Hepatocyte (in vitro differentiated cells): ENCODE measurements around the gene FOXN4. TPM values are rescaled to one million over a fixed set of nuclear protein-coding genes. Genes with fewer than 3 reads are reported as not detected.

ENCODE experiments used
- DNase-seq: peaks from one replicate; pipeline ENCODE4 v3.0.0-alpha.2; 2016; ENCODE audit warnings: low spot score
- H2AFZ ChIP-seq: fragments of 200-600 bp; sonication (generic); 2 replicates; pipeline ENCODE4 v1.6.0; 2016; ENCODE audit warnings: antibody characterized with exemption, mild to moderate bottlenecking
- H3K27ac ChIP-seq: fragments of 200-600 bp; sonication (generic); 2 replicates; pipeline ENCODE4 v1.5.1; 2016; ENCODE audit warnings: mild to moderate bottlenecking
- H3K27me3 ChIP-seq: fragments of 200-600 bp; sonication (generic); 2 replicates; pipeline ENCODE4 v1.6.1; 2016
- H3K36me3 ChIP-seq: fragments of 200-600 bp; sonication (generic); replicated peaks from 2 replicates; pipeline ENCODE4 v1.5.1; 2016; ENCODE audit warnings: low read depth; ENCODE audit not compliant: insufficient read depth
- H3K4me1 ChIP-seq: fragments of 200-600 bp; sonication (generic); 2 replicates; pipeline ENCODE4 v1.5.1; 2016; ENCODE audit warnings: mild to moderate bottlenecking, moderate library complexity; ENCODE audit not compliant: insufficient read depth
- H3K4me2 ChIP-seq: fragments of 200-600 bp; sonication (generic); 2 replicates; pipeline ENCODE4 v1.6.0; 2016
- H3K4me3 ChIP-seq: fragments of 200-600 bp; sonication (generic); 2 replicates; pipeline ENCODE4 v1.5.1; 2016; ENCODE audit warnings: mild to moderate bottlenecking
- H3K79me2 ChIP-seq: fragments of 200-600 bp; sonication (generic); 2 replicates; pipeline ENCODE4 v1.6.0; 2017; ENCODE audit warnings: mild to moderate bottlenecking
- H3K9me2 ChIP-seq: fragments of 200-600 bp; sonication (generic); replicated peaks from 2 replicates; pipeline ENCODE4 v1.6.0; 2017; ENCODE audit warnings: mild to moderate bottlenecking; ENCODE audit not compliant: insufficient read depth
- H3K9me3 ChIP-seq: fragments of 200-600 bp; sonication (generic); 2 replicates; pipeline ENCODE4 v1.5.1; 2016; ENCODE audit warnings: low read depth, mild to moderate bottlenecking
- H4K20me1 ChIP-seq: fragments of 200-600 bp; sonication (generic); 2 replicates; pipeline ENCODE4 v1.6.0; 2016; ENCODE audit warnings: mild to moderate bottlenecking; ENCODE audit not compliant: insufficient read depth, poor library complexity, severe bottlenecking
- EZH2 ChIP-seq: fragments of 200-600 bp; sonication (generic); IDR thresholded peaks from 2 replicates; pipeline ENCODE4 v1.6.1; 2016; ENCODE audit warnings: antibody characterized with exemption, mild to moderate bottlenecking, borderline replicate concordance
- EZH2phosphoT487 ChIP-seq: fragments of 200-600 bp; sonication (generic); IDR thresholded peaks from one replicate; pipeline ENCODE4 v1.6.1; 2018; ENCODE audit warnings: antibody characterized with exemption, mild to moderate bottlenecking, low read depth, moderate library complexity; ENCODE audit not compliant: unreplicated experiment, severe bottlenecking
- WGBS: methylation state at CpG from one replicate; pipeline ENCODE4 v1.1.6; 2016; ENCODE audit warnings: low lambda C conversion rate; ENCODE audit errors: missing lambda C conversion rate; 5-methylcytosine and 5-hydroxymethylcytosine counted together
- polyA plus RNA-seq: library from polyadenylated mRNA; unstranded; fragments of >200 nt; fragmentation: Nextera tagmentation; extraction: Ambion mirVana; gene quantifications from 2 replicates; pipeline ENCODE4 v1.2.1, GENCODE V29; 2016
- total RNA-seq: library from RNA; depleted of rRNA; stranded (reverse); fragments of >200 nt; gene quantifications from 2 replicates; pipeline ENCODE4 v1.2.3, GENCODE V29; 2014
- TF ChIP-seq, protein P1 (sequence below): fragments of 200-600 bp; sonication (generic); IDR thresholded peaks from 2 replicates; pipeline ENCODE4 v1.5.1; 2016; ENCODE audit warnings: antibody characterized with exemption, mild to moderate bottlenecking; ENCODE audit not compliant: poor library complexity

The FOXN4 gene
- total and polyA plus RNA-seq, 2 experiments from 2014 or later, result not detected

DNA sequence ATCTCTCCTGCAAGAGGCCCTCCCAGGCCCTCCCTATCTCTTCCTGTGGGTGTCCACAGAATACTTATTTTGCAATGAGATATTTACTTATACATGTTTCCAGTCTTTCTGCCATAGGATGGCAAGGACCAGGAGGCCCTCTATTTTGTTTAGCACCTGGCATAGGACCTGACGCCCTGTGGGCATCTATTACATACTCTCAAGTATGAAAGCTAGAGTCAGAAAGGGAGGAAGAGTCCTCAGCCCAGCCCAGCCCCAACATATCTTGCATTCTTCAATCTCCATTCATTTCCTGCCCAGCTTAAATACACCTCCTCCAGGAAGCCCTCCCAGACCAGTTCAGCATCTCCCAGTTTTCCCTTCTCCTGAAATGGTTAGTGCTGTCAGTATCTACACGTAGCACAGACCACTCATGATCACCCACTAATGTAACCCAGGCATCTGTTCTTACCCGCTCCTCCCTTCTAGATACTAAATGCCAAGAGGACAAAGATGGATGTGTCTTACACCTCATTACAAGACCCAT lies 7.4 kb downstream of the FOXN4 start:
- no peak for DNase-seq
- H3K27me3 ChIP-seq, result peaks cover 23% of the 10 kb centered on the region
- 85% methylated on average over 3 of the region's 3 CpGs for WGBS

DNA sequence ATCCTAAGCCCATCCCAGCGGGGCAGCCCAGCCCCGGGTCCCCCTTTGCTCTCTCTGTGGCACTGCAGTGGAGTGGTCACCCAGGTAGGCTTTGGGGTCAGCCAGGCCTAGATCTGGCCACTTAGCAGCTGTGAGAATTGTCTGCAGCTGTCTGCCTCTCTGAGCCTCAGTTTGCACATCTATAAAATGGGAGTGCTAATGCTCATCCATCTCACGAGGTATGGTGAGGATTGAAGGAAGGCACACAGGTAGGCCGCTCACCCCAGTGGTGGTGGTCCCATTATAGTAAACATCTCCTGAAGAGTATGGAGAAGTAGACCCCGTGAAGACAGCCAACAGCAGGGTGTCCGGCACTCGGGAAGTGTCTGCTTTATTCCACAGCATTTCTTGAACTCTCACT lies 9.2 kb downstream of the FOXN4 start:
- WGBS, result 92% methylated on average over 7 of the region's 7 CpGs
- H3K27me3 ChIP-seq, result peaks cover 7% of the 10 kb centered on the region
- no peak overlapping the region for H2AFZ ChIP-seq
- no peak overlapping the region for H3K27ac ChIP-seq
- H3K4me2 ChIP-seq, result no peak overlapping the region
- H3K4me1 ChIP-seq, result no peaks in the 10 kb centered on the region
- no peaks in the 10 kb centered on the region for H3K36me3 ChIP-seq
- no peaks in the 10 kb centered on the region for H3K79me2 ChIP-seq
- TF ChIP-seq EZH2 (no peak), EZH2phosphoT487 (no peak)
- TF ChIP-seq, protein P1, sequence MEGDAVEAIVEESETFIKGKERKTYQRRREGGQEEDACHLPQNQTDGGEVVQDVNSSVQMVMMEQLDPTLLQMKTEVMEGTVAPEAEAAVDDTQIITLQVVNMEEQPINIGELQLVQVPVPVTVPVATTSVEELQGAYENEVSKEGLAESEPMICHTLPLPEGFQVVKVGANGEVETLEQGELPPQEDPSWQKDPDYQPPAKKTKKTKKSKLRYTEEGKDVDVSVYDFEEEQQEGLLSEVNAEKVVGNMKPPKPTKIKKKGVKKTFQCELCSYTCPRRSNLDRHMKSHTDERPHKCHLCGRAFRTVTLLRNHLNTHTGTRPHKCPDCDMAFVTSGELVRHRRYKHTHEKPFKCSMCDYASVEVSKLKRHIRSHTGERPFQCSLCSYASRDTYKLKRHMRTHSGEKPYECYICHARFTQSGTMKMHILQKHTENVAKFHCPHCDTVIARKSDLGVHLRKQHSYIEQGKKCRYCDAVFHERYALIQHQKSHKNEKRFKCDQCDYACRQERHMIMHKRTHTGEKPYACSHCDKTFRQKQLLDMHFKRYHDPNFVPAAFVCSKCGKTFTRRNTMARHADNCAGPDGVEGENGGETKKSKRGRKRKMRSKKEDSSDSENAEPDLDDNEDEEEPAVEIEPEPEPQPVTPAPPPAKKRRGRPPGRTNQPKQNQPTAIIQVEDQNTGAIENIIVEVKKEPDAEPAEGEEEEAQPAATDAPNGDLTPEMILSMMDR, result no peak
- H3K9me2 ChIP-seq, result no peaks in the 10 kb centered on the region
- H4K20me1 ChIP-seq, result no peaks in the 10 kb centered on the region
- DNase-seq, result no peak
- no peaks in the 10 kb centered on the region for H3K9me3 ChIP-seq
- no peak overlapping the region for H3K4me3 ChIP-seq

More for the DNA sequence above, 7.4 kb downstream of the FOXN4 start:
- Histone ChIP-seq H3K4me2 (no peak overlapping the region), H3K4me1 (no peaks in the 10 kb centered on the region), H3K79me2 (no peaks in the 10 kb centered on the region), H3K9me3 (no peaks in the 10 kb centered on the region), H4K20me1 (no peaks in the 10 kb centered on the region), H2AFZ (no peak overlapping the region), H3K36me3 (no peaks in the 10 kb centered on the region), H3K27ac (no peak overlapping the region), H3K9me2 (no peaks in the 10 kb centered on the region), H3K4me3 (no peak overlapping the region)
- no peak for TF ChIP-seq EZH2
- TF ChIP-seq, protein P1, result no peak
- TF ChIP-seq EZH2phosphoT487, result no peak

DNA sequence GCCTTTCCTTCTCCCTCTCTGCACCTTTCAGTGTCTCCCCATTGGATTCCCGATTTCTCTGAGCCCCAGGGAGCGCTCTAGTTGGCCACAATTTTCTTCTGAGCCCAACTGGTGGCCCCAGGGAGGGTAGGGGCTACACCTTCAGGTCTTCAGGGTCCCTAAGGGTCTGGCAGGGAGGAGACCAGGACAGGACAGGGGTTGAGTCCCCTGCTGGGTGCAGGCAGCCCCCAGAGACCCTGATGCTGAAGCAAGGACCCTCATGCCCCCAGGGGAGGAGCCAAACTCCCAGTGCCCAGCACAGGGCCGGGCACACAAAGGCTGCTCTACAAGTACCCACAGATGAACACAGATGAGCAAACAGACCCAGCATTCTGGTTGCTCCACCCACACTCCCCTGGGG lies 12.7 kb downstream of the FOXN4 start:
- H3K79me2 ChIP-seq, result no peaks in the 10 kb centered on the region
- DNase-seq, result no peak
- no peak overlapping the region for H3K27ac ChIP-seq
- H3K4me1 ChIP-seq, result no peaks in the 10 kb centered on the region
- H3K9me2 ChIP-seq, result no peaks in the 10 kb centered on the region
- H3K4me3 ChIP-seq, result no peak overlapping the region
- no peak overlapping the region for H2AFZ ChIP-seq
- no peaks in the 10 kb centered on the region for H3K9me3 ChIP-seq
- TF ChIP-seq EZH2phosphoT487, result no peak
- no peak for TF ChIP-seq EZH2
- TF ChIP-seq, protein P1, result no peak
- no peak overlapping the region for H3K4me2 ChIP-seq
- H4K20me1 ChIP-seq, result no peaks in the 10 kb centered on the region
- H3K27me3 ChIP-seq, result peaks cover 6% of the 10 kb centered on the region
- H3K36me3 ChIP-seq, result no peaks in the 10 kb centered on the region
- WGBS, result 78% methylated on average over 3 of the region's 3 CpGs
